Endodermal cell (in vitro differentiated cells): ENCODE measurements around the gene COL1A2. TPM values are rescaled to one million over a fixed set of nuclear protein-coding genes. Genes with fewer than 3 reads are reported as not detected.

ENCODE experiments used
- DNase-seq: peaks from one replicate; pipeline ENCODE4 v3.0.0-alpha.2; 2017
- H3K27ac ChIP-seq: 2 replicates; pipeline ENCODE4 v1.5.1; 2013; ENCODE audit warnings: mild to moderate bottlenecking, low read depth, low read length, moderate library complexity
- H3K27me3 ChIP-seq: 2 replicates; pipeline ENCODE4 v1.6.1; 2013; ENCODE audit warnings: mild to moderate bottlenecking, low read length, moderate library complexity; ENCODE audit not compliant: insufficient read depth, control insufficient read depth, poor library complexity, severe bottlenecking
- H3K36me3 ChIP-seq: 2 replicates; pipeline ENCODE4 v1.7.0; 2013; ENCODE audit warnings: mild to moderate bottlenecking, low read length, moderate library complexity; ENCODE audit not compliant: control insufficient read depth, insufficient read depth
- H3K4me1 ChIP-seq: one replicate; pipeline ENCODE4 v1.7.0; 2013; ENCODE audit warnings: low read length; ENCODE audit not compliant: control insufficient read depth, insufficient read depth
- H3K4me3 ChIP-seq: 2 replicates; pipeline ENCODE4 v1.5.1; 2013; ENCODE audit warnings: mild to moderate bottlenecking, low read length, moderate library complexity
- H3K9ac ChIP-seq: 2 replicates; pipeline ENCODE4 v1.6.1; 2013; ENCODE audit warnings: mild to moderate bottlenecking, low read length, moderate library complexity; ENCODE audit not compliant: poor library complexity, severe bottlenecking; ENCODE audit errors: extremely low read depth
- H3K9me3 ChIP-seq: 2 replicates; pipeline ENCODE4 v1.6.1; 2013; ENCODE audit warnings: mild to moderate bottlenecking, low read length, moderate library complexity; ENCODE audit not compliant: control insufficient read depth
- H3K27ac Mint-ChIP-seq: 2 replicates; pipeline ENCODE4 v1.8.0; 2020; ENCODE audit warnings: mixed read lengths
- H3K27me3 Mint-ChIP-seq: 2 replicates; pipeline ENCODE4 v1.8.0; 2021; ENCODE audit warnings: mild to moderate bottlenecking, mixed read lengths; ENCODE audit not compliant: insufficient read depth
- H3K36me3 Mint-ChIP-seq: 2 replicates; pipeline ENCODE4 v1.8.0; 2020; ENCODE audit warnings: low read depth, mixed read lengths
- H3K4me1 Mint-ChIP-seq: 2 replicates; pipeline ENCODE4 v1.8.0; 2020; ENCODE audit warnings: mixed read lengths
- H3K4me3 Mint-ChIP-seq: 2 replicates; pipeline ENCODE4 v1.8.0; 2020; ENCODE audit warnings: mild to moderate bottlenecking, moderate library complexity, mixed read lengths
- H3K9me3 Mint-ChIP-seq: 2 replicates; pipeline ENCODE4 v1.8.0; 2020; ENCODE audit warnings: mild to moderate bottlenecking, mixed read lengths
- WGBS, 2 experiments: methylation state at CpG; one replicate each; pipeline versions ENCODE4 v1.1.5 to v1.1.7; 2013; ENCODE audit warnings: missing lambda C conversion rate in 2 of 2, mixed read lengths in 1 of 2; ENCODE audit not compliant: insufficient coverage in 1 of 2, insufficient read length in 1 of 2; 5-methylcytosine and 5-hydroxymethylcytosine counted together
- total RNA-seq, 2 donors: library from RNA; stranded (reverse); fragmentation: NEBNext Ultra II Directional in 1 of 2; extraction: Animal tissue kit (Norgen Biotek cat#: 25700) in 1 of 2; gene quantifications; 2 replicates in 1 of 2; 3 replicates in 1 of 2; pipeline ENCODE4 v1.2.1, GENCODE V29; 2021
- TF ChIP-seq, protein P1 (sequence below): fragments of 200-600 bp; sonication (generic); conservative IDR thresholded peaks from 2 replicates; pipeline ENCODE4 v1.5.0; 2021; ENCODE audit warnings: antibody characterized with exemption, mild to moderate bottlenecking

The COL1A2 gene
- total RNA-seq, 2 donors from 2014 or later, result 42.2 to 99.7 TPM

GRCh38 chr7:94466516-94466915, 71.8 kb downstream of the COL1A2 start:
- Mint-ChIP-seq H3K27ac (no peak overlapping the region), H3K36me3 (no peaks in the 10 kb centered on the region), H3K9me3 (no peaks in the 10 kb centered on the region), H3K4me1 (no peaks in the 10 kb centered on the region), H3K27me3 (no peaks in the 10 kb centered on the region), H3K4me3 (no peak overlapping the region)
- Histone ChIP-seq H3K27ac (no peak overlapping the region), H3K4me1 (no peaks in the 10 kb centered on the region), H3K27me3 (no peaks in the 10 kb centered on the region), H3K9me3 (peaks cover 4% of the 10 kb centered on the region), H3K36me3 (no peaks in the 10 kb centered on the region), H3K4me3 (no peak overlapping the region), H3K9ac (no peak overlapping the region)
- 96% methylated on average over 1 of the region's 1 CpG; no CpG with 5 or more reads in 1 of the 2 experiments for WGBS, 2 experiments
- TF ChIP-seq, protein P1, sequence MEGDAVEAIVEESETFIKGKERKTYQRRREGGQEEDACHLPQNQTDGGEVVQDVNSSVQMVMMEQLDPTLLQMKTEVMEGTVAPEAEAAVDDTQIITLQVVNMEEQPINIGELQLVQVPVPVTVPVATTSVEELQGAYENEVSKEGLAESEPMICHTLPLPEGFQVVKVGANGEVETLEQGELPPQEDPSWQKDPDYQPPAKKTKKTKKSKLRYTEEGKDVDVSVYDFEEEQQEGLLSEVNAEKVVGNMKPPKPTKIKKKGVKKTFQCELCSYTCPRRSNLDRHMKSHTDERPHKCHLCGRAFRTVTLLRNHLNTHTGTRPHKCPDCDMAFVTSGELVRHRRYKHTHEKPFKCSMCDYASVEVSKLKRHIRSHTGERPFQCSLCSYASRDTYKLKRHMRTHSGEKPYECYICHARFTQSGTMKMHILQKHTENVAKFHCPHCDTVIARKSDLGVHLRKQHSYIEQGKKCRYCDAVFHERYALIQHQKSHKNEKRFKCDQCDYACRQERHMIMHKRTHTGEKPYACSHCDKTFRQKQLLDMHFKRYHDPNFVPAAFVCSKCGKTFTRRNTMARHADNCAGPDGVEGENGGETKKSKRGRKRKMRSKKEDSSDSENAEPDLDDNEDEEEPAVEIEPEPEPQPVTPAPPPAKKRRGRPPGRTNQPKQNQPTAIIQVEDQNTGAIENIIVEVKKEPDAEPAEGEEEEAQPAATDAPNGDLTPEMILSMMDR, result no peak
- DNase-seq, result no peak

DNA sequence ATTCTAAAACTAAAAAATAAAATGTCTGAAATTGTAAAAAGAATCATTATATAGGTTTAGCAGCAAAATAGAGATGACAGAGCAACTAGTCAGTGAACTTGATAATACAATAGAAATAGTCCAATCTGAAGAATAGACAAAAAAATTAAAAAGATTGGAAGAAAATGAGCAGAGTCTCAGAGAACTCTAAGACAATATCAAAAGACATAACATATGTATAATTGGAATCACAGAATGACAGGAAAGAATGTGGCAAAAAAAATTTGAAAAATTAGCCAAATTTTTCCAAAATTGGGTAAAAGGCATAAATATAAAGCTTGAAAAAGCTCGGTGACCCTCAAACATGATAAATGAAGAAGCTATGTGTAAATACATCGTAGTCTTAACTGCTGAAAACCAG, 76.9 kb downstream of the COL1A2 start:
- H3K9me3 Mint-ChIP-seq, result no peaks in the 10 kb centered on the region

DNA sequence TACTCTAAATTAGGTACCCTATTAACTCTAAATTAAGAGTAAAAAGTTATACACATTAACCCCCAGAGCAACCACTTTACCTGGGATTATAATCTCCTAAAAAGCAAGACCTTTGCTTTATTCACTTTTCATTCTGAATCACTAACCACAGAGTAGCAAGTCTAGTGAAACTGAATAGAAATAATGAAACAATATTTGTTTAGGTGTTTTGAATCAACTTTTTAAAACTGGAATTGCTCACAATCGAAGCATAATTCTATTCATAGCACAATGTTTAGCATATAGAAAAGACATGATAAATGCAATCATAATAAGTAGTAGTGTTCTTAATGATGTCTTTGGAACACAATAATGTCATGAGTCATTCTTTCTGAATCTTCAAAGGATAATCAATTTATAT, 77.9 kb downstream of the COL1A2 start:
- no peaks in the 10 kb centered on the region for H3K4me1 ChIP-seq
- H3K27ac Mint-ChIP-seq, result no peak overlapping the region
- no peak overlapping the region for H3K4me3 ChIP-seq
- no CpG with 5 or more reads among the region's 1 CpG for WGBS, 2 experiments
- peaks cover 48% of the 10 kb centered on the region for H3K27me3 Mint-ChIP-seq
- H3K4me3 Mint-ChIP-seq, result no peak overlapping the region
- TF ChIP-seq, protein P1, result no peak
- H3K9ac ChIP-seq, result no peak overlapping the region
- peaks cover 55% of the 10 kb centered on the region for H3K27me3 ChIP-seq
- H3K27ac ChIP-seq, result no peak overlapping the region
- no peaks in the 10 kb centered on the region for H3K36me3 ChIP-seq
- no peaks in the 10 kb centered on the region for H3K36me3 Mint-ChIP-seq
- peaks cover 2% of the 10 kb centered on the region for H3K4me1 Mint-ChIP-seq
- H3K9me3 ChIP-seq, result no peaks in the 10 kb centered on the region
- H3K9me3 Mint-ChIP-seq, result no peaks in the 10 kb centered on the region
- DNase-seq, result no peak

More for the DNA sequence above, 76.9 kb downstream of the COL1A2 start:
- Histone ChIP-seq H3K4me3 (no peak overlapping the region), H3K9me3 (no peaks in the 10 kb centered on the region), H3K9ac (no peak overlapping the region), H3K27me3 (peaks cover 45% of the 10 kb centered on the region), H3K27ac (no peak overlapping the region), H3K36me3 (no peaks in the 10 kb centered on the region), H3K4me1 (no peaks in the 10 kb centered on the region)
- DNase-seq, result no peak
- Mint-ChIP-seq H3K4me3 (no peak overlapping the region), H3K4me1 (peaks cover 2% of the 10 kb centered on the region), H3K27ac (no peak overlapping the region), H3K27me3 (peaks cover 38% of the 10 kb centered on the region), H3K36me3 (no peaks in the 10 kb centered on the region)
- WGBS, 2 experiments, result 83 to 93% methylated on average over 1 to 2 of the region's 2 CpGs
- TF ChIP-seq, protein P1, result no peak
